HG03378 (cell line): Measurements from ENCODE around the gene TP53AIP1.

Experiments used
- ATAC-seq: cut with Tn5 transposase; IDR thresholded peaks from one replicate; pipeline ENCODE4 v1.9.1; 2021; ENCODE audit warnings: mild to moderate bottlenecking, moderate library complexity; ENCODE audit not compliant: unreplicated experiment

The TP53AIP1 gene

DNA sequence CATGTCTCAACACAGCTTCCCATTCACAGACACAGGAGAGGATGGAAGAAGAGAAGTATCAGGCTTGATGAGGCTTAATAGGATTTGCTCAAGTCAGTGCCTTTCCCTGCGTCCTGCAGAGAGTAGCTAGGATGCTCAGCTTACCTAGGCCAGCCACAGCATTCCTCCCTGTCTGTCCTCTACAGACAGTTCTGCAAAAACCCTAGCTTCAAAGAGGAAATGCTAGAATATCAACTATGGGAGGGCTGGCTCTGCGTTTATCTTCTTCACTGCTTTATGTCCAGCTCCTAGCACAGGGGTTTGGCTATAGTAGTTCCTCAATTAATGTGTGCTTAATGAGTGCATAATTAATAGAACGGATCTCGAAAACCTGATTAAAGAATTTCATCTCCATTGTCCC is 35.1 kb downstream of the TP53AIP1 start:
- no peak for ATAC-seq

DNA sequence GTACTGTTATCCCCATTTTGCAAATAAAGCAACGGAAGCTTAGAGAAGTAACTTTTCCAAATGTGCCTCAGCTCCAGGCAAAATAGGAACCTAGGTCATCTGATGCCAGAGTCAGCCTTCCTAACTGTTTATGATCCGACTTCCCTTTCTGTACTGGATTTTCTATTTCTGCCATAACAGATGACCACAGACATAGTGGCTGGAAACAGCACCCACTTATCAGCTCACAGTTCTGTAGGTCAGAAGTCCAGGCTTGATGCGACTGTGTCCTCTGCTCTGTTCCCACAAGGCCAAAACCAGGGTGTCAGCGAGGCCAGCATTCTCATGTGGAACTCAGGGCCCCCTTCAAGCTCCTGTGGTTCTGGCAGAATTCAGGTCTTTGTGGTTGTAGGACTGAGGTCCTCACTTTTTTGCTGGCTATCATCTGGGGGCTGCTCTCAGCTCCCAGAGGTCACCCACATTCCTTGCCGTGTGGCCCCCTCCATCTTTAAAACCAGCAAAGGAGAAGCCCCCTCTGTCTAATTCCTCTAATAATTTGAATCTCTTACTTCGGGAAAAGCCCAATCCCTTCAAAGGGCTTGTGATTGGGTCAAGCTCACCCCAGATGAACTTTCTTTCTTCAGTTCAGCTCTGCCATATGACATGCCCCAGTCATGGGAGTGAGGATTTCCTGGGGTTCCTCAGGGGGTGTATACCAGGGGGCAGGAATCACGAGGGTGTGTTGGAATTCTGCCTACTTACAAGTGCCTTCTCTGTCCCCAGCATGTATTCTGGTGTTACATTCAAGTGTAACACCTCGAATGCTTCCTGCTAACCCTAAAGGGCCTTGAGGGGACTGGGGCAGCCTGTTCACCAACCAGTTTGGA is 36.3 kb downstream of the TP53AIP1 start:
- ATAC-seq: no peak

DNA sequence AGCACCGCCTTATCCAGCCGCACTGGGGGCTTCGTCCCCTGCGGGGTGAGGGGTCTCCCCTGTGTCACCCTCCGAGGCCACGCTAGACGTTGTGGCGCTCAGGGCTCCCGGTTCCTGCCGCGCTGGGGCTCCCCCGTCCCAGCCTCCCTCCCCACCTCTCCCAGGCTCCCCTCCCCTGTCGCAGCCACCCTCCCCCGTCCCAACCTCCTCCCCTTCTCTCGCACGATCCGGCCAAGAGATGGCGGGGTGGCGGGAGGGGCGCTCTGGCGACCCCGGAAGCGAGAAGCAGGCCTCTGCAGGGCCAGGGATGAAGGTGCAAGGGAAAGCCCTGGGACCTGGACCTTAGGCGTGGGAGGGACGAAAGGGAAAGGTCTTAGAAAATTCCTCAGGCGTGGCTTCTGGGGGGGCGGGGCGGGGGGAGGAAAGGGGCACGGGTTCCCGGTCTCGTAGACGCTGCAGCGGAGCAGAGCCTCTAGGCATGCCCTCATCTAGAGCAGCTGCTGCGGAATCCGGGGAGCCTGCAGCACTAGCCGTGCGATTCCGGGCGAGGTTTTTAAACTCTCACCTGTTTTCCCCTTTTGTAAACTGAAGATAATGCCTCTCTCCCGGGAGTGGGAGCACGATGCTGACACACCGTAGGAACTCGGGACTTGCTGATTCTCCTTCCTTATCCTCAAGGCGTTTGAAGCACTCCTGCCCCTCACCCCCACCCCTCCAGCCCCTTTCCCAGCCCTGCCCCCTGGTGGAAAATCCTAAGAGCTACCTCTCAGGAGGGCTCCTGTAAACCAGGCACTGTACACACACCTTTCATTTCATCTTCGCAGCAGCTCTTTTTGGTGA is 37.1 kb downstream of the TP53AIP1 start:
- peak; percentile 40 for ATAC-seq

DNA sequence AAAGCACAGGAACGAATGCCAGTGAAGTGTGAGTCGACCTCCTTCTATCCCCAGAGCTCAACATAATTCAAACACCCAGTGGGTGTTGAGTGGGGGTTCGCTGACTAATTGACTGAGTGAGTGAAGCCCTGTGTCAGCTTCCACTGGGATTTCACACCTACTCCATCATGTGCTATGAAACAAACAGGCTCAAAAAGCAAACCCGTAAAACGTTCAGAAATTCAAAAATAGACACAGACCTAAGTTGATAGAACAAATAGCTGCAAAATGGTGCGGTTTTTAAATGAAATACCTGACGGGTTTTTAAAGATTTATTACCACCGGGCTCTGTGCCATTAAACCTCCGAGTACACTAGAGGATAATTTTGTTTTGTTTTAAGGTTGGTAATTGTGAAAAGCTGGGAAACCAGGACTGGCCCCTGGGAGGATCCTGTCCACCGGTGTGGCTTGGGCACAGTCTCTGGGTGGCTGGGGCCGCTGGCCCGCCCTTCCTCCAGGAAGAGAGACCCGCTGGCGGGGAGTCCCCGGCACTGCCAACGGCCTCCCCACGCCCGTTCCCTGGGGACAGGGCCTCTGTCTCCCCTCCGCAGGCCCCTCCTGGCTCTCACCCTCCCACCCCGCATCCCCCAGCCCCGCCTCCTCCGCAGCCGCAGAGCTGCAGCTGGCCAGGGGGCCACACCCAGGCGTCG is 37.9 kb downstream of the TP53AIP1 start:
- peak; percentile 44 for ATAC-seq

DNA sequence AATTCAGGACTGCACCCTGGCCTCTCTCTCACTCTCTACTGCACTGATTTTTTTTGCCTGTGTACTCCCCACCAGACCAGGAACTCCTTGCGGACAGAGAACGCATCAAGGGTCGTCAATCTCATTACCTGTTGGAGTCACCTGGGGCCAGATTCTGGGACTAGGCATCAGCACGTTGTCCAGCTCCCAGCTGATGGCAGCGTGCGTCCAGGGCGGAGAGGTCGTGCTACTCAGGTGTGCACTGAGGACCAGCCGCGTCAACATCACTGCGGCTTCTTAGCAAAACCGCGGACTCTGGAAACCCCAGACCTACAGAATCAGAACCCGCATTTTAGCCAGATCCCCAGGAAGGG is 38.4 kb downstream of the TP53AIP1 start:
- ATAC-seq: no peak

DNA sequence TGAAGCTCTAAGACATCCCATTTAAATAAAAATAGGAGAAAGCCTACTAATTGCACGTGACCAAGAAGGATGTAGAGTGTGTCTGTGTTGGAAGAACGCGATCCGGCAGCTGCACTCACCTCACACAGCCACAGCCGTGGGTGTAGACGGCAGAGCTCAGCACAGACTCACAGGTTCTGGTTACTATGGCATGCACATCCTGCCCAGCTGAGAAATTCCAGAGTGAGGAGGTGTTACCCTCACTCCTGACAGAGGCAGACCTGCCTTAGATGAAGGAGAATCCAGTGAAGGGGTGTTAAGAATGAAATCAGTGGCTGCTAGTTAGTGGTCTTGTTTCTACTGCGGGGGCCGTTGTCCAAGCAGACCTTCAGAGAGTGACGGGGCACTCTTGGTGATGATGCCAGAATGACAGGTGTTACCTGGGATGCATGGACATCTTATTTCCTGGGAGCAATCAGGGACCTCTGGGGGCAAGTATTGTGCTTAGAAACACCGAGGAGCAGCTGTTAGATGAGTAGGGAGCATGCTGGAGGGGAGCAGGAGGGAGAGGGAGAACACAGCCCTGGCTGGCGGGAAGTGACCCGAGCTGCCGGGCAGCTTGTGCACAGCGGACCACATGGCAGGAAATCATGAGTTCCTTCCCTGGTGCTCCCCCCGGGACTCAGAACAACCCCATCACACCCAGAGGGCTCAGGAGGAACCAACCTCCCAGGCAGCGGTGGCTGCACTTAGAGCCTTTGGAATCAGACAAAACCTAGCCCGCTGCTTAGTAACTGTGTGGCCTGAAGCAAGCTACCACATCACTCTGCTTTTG is 39.2 kb downstream of the TP53AIP1 start:
- ATAC-seq: no peak

DNA sequence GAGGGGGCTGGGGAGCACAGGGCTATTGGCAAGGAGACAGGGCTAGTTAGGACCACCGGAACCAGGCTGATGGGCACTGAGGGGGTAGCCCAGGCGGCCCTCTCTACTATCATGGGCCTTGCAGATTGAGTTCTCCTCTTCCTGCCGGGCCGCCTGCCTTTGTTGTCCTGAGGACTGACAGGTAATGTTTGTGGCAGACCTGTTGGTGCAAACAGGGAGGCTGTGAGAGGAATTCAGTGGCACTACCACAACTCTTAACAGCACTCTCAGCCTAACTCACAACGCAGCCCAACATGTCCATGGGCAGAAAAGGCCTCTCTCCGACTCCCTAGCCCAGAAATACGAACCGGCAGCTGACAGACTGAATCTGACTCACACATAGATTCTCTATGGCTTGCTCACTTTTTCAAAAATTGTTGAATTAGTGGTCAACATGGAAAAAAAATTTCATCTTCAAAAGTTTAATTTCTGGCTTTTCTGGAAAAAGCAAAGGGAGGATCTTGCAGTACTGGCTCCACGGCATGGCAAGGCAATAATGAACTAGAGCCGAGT is 40.1 kb downstream of the TP53AIP1 start:
- ATAC-seq: no peak

DNA sequence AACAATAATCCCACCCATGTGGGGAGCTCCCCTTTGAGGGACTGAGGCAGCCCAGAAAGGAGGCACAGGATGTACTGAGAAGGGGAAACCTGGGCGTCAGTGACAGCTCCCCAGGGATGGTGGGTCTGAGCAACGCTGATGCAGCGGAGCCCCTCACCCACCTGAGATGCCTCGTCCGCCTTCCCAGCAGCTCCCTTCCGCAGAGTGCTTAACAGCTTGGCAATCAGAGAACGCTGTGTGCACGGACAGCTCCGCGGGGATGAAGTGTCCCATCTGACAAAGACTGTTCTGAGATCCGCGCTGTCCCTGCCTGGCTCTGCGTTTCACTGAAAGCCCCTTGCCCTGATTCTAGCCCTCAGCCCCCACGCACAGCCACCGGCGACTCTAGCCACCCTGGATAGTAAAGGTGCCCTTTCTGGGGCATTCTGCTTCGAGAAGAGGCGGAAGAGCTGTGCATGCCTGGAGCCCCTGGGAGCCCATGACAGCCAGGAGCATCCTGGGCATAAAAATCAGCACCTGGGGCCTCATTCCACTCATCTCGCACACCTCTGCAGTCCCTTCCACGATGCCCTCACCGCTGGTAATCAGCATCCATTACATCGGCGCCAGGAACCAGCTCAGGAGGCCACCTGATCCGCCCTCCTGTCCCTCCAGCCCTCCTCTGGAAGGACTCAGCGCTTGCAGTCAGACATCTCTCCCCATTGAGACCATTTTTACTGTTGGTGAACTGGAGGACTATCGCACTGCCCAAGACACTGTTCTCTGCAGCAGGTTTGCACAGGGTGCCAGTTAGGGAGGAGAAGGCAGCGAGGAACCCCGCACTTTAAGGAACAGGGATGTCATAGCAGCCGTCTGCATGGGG is 40.8 kb downstream of the TP53AIP1 start:
- no peak for ATAC-seq

DNA sequence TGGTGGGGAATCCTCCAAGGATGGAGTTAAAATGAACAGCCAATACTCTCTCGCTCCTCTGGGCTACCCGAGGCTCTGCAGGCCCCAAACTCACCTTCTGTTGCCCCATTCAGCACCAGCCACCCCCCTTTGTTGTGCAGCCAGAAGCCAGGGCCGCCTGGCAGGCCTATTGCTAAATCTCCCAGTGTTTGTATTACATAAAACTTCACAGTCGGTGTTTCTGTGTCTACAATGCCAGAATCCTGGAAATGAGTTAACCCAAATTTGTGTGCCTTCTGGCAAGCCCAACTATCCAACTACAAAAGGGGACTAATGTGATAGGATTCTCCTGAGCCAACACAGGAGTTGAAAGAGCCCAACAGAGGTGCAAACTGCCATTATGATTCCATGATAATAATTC is 42.2 kb downstream of the TP53AIP1 start:
- no peak for ATAC-seq

DNA sequence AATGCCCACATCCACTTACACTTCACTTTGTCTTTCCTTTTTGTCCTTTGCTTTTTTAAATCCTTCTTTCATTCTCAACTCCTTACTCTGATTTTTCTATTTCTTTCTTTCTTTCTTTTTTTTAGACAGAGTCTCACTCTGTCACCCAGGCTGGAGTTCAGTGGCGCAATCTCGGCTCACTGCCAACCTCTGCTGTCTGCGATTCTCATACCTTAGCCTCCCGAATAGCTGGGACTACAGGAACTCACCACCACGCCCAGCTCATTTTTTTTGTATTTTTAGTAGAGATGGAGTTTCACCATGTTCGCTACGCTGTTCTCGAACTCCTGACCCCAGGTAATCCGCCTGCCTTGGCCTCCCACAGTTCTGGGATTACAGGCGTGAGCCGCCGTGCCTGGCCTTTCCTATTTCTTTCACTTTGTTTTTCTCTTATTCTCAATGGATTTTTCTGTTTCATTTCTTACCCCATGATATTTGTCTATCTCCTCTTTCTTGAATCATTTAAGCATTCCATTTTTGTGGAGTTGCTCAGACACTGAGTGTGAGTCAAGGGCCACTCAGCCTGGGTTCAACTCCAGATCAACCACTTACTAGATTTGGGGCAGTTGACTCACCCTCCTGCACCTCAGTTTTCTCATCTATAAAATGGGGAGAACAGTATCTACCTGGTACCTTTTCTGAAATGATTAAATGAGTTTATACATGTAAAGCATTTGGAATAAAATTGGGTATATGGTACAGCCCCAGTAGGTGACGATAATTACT is 43.9 kb downstream of the TP53AIP1 start:
- no peak for ATAC-seq

DNA sequence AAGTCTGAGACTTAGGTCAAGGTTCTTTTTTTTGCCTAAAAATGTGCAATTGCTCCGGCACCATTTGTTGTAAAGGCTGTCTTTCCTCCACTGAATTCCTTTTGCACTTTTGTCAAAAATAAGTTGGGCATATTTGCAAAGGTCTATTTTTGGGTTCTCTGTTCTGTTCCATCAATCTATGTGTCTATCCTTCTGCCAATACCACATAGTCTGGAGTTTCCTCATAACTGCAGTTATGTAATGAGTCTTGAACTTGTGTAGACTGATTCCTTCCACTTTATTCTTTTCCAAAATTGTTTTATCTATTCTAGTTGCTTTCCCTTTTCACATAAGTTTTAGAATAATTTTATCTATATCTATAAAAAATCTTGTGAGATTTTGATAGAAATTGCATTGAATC is 44.8 kb downstream of the TP53AIP1 start:
- ATAC-seq: no peak

DNA sequence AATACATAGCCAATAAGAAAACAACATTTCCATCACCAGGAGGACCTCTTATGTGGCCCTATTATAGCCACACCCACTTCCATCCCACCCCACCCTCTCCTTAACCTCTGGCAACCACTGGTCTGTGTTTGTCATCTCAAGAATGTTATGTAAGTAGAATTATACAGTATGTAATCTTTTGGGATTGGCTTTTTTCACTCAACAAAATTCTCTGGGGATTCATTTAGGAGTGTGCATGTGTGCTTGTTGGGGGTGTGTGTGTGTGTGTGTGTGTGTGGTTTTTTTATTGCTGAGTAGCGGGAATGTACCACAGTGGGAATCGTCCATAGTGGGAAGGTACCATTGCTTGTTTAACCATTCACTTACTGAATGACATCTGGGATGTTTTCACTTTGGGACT is 46.3 kb downstream of the TP53AIP1 start:
- no peak for ATAC-seq

DNA sequence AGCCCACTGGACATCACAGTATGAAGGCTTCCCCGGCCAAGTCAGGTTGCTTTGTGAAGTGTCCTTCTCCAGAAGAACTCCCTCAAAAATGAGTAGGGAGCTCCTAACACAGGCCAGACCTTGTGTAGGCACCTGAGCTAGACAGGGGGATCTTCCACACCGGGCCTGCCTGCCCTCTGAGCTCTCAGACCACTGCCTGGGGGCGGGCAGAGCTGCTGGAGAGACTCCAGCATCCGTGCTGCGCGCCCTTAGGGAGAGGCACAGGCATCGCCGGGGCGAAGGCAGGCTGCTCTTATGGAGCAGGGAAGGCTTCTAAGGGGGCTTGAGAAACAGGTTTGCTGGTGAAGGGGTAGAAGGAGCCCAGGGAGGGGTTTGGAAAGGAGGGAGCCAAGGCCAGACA is 47.1 kb downstream of the TP53AIP1 start:
- no peak for ATAC-seq

DNA sequence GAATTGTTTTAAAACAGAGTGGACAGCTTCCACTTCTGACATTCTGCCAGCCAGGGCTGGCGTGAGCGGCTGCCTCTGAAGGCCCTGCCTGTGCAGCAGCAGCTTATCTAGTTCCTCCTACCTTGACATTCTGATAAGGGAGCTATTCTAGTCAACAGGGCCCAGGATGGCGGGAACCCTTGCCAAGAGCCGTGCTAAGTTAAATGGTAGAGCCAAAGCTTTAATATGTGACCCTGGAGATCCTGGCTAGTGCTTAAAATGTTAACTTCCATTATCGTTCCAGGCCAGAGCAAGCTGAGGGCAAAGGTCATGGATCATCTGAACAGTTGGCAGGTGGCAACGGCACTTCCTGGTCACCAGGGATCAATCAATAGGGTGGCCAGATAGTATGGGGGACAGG is 48.0 kb downstream of the TP53AIP1 start:
- no peak for ATAC-seq

DNA sequence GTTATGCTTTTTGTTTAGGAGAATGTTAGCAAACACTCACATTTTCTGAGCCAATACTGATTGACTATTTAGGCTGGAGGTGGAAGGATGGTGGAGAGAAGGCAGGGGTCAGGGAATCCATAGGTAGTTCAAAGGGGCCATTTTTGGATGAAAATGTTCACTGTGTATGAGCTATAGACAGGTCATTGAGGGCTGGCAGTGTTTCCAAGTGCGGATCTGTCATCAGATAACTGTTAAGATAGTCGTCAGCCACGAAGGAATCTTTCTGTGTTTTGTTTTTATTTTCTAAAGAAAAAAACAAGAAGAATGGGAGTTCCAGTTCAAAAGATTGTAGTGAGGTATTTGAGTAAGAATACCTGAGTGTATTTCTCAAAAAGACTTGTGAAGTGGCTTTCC is 48.4 kb downstream of the TP53AIP1 start:
- no peak for ATAC-seq

DNA sequence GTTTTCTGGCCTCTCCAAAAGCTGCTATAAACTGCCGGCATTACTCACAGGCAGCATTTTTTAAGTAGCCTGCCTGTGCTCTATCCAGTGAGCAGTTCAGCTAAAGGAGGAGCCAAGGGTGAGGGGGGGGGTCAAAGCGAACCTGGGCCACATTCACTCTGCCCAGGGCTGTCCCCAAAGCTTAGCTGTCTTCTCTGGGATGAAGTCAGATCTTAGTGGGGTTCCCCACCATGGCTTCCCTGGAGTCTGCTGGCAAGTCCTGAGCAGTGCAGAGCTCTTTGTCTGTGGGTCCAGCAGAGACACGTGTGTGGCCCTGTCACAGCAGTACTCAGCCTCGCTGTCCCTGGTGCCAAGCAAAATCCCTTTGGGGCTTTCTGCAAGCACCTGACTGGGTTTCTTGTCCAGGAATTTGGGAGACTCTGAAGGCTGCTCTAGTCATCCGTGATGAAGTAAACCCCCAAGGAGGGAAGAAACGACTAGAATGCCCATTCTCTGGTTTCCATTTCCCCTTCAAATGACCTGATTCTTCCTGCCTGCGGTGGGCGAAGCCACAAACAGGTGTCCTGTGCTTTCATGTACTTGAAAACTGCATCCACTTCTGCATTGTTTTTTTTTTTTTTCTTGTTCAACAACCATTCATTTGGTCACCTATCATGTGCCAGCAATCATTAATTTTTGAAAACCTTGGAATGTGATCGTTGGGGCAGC is 48.9 kb downstream of the TP53AIP1 start:
- peak; percentile 74 for ATAC-seq

DNA sequence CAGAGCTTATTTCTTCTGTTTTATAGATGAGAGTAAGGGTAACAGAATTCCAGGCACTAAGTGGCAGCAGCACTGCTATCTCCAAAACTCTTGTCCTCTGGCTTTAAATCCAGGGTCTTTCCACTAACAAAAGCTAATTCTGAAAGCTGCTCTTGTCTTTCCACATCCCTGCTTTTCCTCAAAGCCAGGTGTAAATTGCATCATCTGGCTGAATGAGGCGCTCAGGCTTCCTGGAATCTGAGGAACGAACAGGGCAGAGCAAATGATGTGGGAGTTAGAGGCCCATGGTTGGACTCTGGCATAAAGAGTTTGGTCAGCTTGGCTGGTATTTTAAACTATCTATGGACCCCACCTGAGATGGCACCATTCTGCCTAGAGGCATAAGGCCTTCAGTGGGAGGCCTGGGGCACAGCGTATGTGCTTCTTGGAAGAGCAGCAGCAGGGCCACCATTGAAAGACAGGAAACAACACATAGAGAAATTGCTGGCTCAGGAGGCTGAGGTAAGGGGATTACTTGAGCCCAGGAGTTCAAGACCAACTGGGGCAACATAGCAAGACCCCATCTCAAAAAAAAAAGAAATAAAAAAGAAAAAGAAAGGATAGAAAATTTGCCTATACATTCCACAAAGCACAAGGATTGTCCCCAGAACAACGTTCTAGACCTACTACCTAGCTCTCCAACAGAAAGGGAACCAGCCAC is 49.7 kb downstream of the TP53AIP1 start:
- ATAC-seq: no peak
